VCaP (cell line): ENCODE results near the gene IL1B.

Source experiments
- H3K27ac ChIP-seq: fragments of 450-650 bp; 2 replicates; pipeline ENCODE4 v1.5.1; 2017
- TF ChIP-seq, protein P1 (sequence below): fragments of 450-650 bp; conservative IDR thresholded peaks from 2 replicates; pipeline ENCODE4 v1.5.1; 2017; ENCODE audit warnings: mild to moderate bottlenecking, moderate library complexity

IL1B gene

DNA sequence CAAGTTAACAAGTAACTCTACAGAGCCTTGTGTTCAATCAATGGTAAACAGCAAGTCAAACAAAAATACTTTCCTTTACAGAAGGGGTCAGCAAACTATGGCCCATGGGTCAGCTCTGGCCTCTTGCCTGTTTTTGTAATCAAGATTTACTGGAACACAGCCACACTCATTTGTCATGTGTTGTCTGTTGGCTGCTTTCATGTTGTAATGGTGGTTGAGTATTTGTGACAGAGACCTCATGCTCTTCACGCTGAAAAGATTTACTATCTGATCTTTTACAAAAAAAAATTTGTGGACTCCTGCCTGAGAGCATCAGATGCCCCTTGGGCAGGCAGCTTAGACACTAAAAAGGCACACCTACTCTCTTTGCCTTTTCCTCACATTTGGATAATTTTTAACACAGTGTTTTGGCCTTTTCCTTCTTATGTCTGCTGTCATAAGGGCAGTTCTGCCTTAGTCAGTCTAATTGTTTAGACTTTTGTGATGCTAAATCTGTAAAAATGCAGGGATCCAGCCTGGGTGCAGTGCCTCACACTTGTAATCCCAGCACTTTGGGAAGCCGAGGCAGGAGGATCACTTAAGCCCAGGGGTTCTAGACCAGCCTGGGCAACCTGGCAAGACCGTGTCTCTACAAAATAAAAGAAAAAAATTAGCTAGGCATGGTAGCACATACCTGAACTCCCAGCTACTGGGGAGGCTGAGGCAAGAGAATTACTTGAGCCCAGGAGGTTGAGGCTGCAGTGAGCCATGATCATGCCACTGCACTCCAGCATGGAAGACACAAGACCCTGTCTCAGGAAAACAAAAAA lies 18.3 kb downstream of the IL1B start:
- TF ChIP-seq, protein P1, sequence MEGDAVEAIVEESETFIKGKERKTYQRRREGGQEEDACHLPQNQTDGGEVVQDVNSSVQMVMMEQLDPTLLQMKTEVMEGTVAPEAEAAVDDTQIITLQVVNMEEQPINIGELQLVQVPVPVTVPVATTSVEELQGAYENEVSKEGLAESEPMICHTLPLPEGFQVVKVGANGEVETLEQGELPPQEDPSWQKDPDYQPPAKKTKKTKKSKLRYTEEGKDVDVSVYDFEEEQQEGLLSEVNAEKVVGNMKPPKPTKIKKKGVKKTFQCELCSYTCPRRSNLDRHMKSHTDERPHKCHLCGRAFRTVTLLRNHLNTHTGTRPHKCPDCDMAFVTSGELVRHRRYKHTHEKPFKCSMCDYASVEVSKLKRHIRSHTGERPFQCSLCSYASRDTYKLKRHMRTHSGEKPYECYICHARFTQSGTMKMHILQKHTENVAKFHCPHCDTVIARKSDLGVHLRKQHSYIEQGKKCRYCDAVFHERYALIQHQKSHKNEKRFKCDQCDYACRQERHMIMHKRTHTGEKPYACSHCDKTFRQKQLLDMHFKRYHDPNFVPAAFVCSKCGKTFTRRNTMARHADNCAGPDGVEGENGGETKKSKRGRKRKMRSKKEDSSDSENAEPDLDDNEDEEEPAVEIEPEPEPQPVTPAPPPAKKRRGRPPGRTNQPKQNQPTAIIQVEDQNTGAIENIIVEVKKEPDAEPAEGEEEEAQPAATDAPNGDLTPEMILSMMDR: no peak
- peak overlapping the region; percentile 20; the same call in 1 of the 2 replicates for H3K27ac ChIP-seq

DNA sequence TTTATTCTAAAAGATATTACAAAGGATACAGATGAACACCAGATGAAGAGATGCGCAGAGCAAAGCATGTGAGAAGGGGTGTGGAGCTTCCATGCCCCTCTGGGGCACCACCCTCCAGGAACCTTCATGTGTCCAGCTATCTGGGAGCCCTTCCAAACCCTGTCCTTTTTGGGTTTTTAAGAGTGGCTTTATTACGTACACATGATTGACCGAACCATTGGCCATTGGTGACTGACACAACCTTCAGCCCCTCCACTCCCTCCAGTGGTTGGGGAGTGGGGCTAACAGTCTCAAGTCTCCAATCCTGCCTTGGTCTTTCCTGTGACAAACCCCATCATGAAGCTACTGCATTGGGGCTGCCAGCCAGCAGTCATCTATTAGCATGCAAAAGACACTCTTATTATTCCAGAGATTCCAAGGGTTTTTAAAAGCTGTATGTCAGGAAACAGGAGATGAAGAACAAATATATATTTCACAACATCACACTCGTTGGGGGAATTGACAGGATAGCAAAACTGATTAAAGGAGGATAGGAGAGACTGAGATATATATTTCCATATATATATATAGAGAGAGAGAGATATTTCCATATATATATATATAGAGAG lies 19.4 kb downstream of the IL1B start:
- H3K27ac ChIP-seq: no peak overlapping the region
- TF ChIP-seq, protein P1: no peak

DNA sequence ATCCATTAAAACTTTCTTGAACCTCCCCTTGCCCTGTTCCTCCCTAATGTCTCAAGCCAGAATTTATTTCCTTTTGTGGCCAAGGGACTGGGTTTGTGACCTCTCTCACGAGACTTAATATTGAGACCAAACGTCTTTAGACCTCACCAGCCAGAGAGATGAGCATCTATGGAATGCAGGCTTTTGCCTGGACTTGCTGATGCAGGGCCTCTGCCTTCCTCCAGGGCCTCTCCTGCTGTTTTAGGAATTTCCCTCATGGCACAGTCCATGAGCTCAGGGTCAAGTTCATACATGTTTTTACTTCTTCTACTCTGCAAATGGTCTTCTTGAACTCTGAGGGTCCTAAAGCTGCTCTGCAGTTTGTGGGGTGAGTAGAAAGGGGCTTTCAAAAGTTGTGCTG lies 22.3 kb downstream of the IL1B start:
- TF ChIP-seq, protein P1: no peak
- H3K27ac ChIP-seq: no peak overlapping the region

DNA sequence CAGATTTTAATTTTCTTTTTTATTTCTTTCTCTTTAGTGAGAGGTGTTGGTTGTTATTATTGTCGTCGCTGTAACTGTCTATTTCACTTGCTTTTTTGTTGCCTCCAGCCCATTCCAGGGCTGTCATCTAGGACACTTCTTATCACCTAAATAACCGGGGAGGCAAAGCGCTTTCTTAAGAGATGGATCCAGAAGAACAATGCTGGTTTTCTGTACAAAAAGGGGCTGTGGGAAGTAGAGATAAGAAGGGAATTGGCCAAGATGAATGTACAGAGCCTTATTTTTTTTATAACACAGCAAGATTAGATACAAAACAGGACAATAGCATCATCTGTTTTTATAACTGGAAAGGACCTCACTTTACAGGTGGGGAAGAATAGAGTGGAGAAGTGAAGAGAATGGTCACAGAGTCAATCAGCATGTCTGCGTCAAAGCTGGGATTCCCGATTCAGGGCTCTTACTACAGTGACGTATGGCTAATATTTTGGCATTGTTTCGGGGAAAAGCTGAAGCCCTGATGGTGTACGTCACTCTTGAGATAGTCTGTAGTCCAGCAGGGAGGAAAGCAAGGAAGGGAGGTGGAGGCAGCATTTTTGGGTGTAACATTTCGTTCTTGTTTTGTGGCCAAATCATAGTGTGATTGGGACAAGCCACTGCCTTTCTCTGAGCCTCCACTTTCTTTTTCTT lies 23.2 kb downstream of the IL1B start:
- no peak overlapping the region for H3K27ac ChIP-seq
- TF ChIP-seq, protein P1: no peak

DNA sequence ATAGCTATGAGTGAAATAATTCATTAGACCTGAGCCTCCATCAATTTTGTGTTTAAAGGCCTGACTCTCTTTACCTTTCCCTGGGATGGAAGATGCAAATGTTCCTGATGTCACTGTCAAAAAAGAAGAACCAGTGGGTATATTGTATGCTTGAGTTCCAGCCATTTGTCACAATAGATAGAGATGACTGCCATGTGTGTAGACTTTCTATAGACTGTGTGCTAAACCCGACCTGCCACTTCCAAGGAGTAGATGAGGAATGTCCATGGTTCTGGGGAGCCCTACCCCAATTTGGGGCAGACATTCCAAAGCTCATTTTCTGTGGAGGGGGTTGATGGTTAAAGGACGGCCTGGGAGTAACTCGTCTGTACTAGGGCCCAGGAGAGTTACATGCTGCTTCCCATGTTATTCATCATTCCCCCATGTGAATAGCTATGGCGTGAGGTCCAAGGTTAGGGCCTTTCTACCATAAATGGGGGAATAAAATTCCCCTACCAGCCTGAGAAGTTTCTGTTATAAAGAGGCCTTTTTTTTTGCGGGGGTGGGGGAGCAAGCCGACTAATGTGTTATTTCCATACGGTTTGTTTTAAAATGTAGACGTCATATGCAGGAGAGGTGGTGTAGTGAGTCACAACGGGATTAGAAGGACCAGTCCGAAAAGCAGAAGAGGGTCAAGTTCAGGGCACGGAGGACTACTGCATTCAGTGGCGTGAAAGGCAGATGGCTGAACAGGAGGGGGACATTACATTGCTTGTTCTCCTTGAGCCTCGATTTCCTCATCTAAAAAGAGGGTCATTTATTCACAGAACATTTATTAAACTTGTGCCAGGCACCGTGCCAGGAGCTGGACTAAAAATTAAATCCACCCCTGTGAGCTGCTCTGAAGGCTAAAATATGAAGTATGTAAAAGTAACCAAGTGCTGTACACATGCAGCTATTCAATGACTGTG lies 24.0 kb downstream of the IL1B start:
- no peak overlapping the region for H3K27ac ChIP-seq
- TF ChIP-seq, protein P1: no peak

DNA sequence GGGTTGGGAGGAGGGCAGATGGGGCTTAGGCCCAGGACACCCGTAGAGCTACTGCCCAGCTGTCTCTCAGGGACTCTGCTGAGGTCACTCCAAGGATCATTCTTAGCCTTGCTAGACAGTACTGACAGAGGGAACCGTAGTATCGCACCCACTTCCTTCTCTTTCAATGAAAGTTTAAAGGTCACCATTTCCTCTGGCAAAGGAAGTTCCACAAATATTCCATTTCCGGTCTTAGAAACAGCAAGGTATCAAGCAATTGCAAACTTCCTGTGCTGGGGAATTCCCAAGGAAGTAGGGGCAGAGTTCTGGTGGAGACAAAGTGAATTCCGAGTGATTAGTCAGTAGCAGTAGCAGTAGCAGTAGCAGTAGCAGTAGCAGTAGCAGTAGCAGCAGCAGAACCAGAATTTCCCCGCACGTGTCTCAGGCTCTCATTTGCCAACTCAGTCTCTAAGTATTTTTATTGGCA lies 24.7 kb downstream of the IL1B start:
- TF ChIP-seq, protein P1: no peak
- H3K27ac ChIP-seq: no peak overlapping the region
